ENCODE measurements around the gene SPECC1L. TPM values are rescaled to one million over a fixed set of nuclear protein-coding genes. Genes with fewer than 3 reads are reported as not detected.

The SPECC1L gene
- total and polyA plus RNA-seq, 2 of the 8 experiments (the other 6 are each of a cell fraction or from before 2014, with no cell fraction given), result 15.7 to 61.6 TPM

DNA sequence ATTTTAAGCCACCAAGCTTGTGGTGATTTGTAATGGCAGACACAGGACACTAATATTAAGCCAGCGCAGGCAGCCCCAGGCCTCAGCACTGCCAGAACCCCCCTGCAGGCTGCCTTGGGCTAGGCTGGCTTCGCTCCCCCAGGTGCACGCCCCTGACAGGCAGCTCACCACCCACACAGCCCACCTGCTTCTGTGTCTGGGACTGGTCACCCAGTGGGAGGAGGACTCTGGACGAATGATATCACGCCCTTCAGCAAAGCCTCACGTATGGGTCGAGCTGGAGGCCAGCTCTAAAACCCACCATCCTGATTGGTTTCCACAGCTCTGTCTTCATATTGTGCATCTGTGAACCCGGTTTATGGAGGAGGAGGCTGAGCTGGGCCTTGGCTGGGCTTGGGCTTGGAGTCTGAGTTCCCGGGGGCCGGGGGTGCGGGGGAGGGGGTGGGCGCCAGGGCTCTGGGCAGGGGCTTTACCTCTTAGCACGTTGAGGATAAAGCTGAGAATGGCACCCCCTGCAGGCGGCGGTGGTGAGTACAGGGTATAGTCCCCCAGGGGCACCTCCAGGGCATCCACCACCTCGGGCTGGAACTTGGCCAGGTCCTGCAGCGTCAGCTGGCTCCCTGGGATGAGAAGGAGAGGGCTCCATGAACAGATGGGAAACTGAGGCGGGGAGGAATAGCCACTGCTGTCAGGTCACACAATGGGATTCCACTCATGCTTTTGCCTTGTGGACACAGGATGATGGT, 39.5 kb upstream of the SPECC1L start (continued):
- TF ChIP-seq SIN3A (conservative IDR thresholded peaks at IDR 0.05 in 1 of 2, IDR thresholded peaks at IDR 0.05 in 1 of 2; ENCODE audit: low read depth in 1 of 2, low read length in 2 of 2) (0 out of 4 replicates have a peak, but pooled peaks of 1 of the 2 experiments have one; percentile 35), RAD21 (IDR thresholded peaks at IDR 0.05 in 1 of 2, conservative IDR thresholded peaks at IDR 0.05 in 1 of 2; ENCODE audit: low read depth in 2 of 2, low read length in 2 of 2) (peak; percentile 44 to 67; a peak in 3 of 4 replicates), CHD2 (IDR thresholded peaks at IDR 0.05; ENCODE audit: low read length) (no peak), MAFK (IDR thresholded peaks at IDR 0.05; ENCODE audit: low read depth, low read length) (no peak), GTF2F1 (IDR thresholded peaks at IDR 0.05; ENCODE audit: borderline replicate concordance, low read depth, low read length) (no peak), RFX5 (IDR thresholded peaks at IDR 0.05; ENCODE audit: borderline replicate concordance, low read depth, low read length) (no peak), KDM1A (IDR thresholded peaks at IDR 0.05; ENCODE audit: borderline replicate concordance, low read length) (no peak)
